ENCODE results near the gene OSBP.

DNA sequence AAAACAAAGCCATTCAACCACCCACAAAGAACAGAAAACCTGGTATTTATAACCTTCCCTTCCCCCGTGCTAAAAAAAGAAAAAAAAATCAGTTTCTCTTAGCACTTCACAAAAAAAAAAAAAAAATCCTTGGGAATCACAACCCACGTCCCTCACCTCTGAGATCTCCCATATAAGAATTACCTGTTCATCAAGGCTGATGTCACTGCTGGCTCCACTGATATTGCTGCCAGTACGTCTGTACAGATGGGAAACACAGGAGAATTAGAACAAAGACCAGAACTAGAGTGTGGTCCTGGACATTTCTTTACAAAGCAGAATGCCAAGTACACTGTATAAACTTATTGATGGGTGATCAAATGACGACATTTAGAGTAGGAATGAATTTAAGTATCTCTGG is 14.9 kb downstream of the OSBP start:
- TF ChIP-seq, protein P1, sequence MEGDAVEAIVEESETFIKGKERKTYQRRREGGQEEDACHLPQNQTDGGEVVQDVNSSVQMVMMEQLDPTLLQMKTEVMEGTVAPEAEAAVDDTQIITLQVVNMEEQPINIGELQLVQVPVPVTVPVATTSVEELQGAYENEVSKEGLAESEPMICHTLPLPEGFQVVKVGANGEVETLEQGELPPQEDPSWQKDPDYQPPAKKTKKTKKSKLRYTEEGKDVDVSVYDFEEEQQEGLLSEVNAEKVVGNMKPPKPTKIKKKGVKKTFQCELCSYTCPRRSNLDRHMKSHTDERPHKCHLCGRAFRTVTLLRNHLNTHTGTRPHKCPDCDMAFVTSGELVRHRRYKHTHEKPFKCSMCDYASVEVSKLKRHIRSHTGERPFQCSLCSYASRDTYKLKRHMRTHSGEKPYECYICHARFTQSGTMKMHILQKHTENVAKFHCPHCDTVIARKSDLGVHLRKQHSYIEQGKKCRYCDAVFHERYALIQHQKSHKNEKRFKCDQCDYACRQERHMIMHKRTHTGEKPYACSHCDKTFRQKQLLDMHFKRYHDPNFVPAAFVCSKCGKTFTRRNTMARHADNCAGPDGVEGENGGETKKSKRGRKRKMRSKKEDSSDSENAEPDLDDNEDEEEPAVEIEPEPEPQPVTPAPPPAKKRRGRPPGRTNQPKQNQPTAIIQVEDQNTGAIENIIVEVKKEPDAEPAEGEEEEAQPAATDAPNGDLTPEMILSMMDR (conservative IDR thresholded peaks at IDR 0.05) = no peak
- TF ChIP-seq EZH2 (IDR thresholded peaks at IDR 0.05; ENCODE audit: low read depth) = no peak
